Epithelial cell of prostate (primary cell): Measurements from ENCODE around the gene TSHZ2.

ENCODE experiments used
- DNase-seq: peaks from one replicate; pipeline ENCODE4 v3.0.0-alpha.2; 2011; ENCODE audit warnings: low read depth, low spot score
- H3K27ac ChIP-seq: fragments of 450-650 bp; 2 replicates; pipeline ENCODE4 v1.5.1; 2017; ENCODE audit warnings: mild to moderate bottlenecking

TSHZ2 gene

GRCh38 chr20:53052380-53052779 lies 80.2 kb downstream of the TSHZ2 start:
- no peak overlapping the region for H3K27ac ChIP-seq
- no peak for DNase-seq

GRCh38 chr20:53053595-53053994 lies 81.4 kb downstream of the TSHZ2 start:
- H3K27ac ChIP-seq, result no peak overlapping the region
- DNase-seq, result no peak

- H3K27ac ChIP-seq, result no peak overlapping the region
- DNase-seq, result no peak
Measured at GRCh38 chr20:53055367-53056067, 83.4 kb downstream of the TSHZ2 start.

GRCh38 chr20:53057579-53057978 lies 85.4 kb downstream of the TSHZ2 start:
- DNase-seq, result no peak
- H3K27ac ChIP-seq, result no peak overlapping the region

DNA sequence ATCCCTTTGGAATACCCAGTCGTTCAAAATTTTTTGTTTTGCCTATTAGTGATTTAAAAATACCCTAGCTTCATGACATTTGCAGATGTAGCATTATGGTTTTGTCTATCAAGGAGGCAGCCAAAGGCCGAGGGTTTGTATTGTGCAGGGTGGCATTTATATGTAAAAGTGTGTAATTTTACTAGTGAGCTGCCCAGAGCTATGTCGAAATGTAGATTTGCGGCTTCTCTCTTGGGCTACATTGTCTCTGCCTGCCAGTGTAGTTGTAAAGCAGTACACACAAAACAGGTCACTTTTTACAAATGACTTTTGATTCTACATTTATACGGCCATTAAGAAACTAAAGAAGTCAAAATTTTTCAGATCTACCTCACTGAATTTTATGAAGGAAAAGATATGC lies 87.7 kb downstream of the TSHZ2 start:
- no peak overlapping the region for H3K27ac ChIP-seq
- DNase-seq, result no peak

DNA sequence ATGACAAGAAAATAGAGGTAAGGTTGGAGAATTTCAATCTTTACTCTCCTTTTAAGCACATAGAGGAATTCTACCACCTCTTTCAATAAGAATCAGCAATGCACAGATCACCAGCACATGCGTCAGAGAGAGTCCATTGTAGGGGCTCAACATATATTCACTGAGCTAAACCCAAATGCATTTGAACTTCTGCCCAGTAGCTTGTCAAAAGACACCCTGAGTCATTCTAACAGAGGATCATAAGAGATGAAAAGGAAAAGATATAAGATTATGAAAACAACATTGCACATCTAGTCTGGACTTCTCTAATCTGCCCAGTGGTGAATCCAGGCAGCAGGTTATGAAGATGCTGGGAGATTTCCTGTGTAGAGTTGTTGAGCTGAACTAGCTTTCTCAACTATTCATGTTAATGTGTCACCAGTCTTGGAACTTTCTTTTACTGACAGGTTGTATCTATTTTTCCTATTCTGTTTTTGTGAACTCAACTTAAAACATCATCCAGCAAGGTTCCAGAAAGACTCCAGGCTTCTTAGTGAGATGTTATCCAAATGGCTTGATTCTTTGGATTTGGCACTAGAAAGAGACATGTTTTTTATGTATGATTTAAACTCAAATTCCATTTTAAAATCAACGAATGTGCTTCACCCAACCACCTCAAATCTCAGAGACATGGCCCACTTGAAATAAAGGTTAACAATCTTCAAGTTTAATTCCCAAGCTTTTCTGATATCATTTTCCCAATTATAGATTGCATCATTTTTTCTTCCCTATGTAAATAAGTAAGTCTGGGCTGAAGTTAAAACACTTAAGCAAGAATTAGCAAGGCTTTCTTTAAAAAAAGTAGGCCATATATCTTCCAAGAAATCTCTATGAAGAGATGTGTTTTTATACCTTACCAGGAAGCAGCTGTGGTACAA lies 89.3 kb downstream of the TSHZ2 start:
- no peak for DNase-seq

DNA sequence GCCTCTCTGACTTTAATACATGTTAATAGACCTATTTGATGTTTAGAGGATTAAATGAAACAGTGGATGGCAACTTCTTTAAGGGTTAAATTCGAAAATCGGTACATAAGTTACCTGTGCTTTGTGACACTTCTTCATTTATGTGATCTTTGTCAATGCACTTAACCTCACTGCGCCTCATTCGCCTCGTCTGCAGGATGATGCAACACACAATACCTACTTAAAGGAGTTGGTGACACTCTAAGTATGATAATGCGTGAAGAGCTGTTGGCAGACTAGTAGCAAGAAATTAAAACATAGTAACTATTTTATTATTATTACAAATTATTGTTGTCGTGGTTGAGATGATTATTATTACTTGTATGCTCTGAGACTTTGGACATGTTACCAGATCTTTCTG lies 92.8 kb downstream of the TSHZ2 start:
- H3K27ac ChIP-seq, result no peak overlapping the region
- no peak for DNase-seq

More for the DNA sequence above, 89.3 kb downstream of the TSHZ2 start:
- no peak overlapping the region for H3K27ac ChIP-seq

- DNase-seq, result no peak
- H3K27ac ChIP-seq, result no peak overlapping the region
Measured at GRCh38 chr20:53068241-53068640, 96.1 kb downstream of the TSHZ2 start.

DNA sequence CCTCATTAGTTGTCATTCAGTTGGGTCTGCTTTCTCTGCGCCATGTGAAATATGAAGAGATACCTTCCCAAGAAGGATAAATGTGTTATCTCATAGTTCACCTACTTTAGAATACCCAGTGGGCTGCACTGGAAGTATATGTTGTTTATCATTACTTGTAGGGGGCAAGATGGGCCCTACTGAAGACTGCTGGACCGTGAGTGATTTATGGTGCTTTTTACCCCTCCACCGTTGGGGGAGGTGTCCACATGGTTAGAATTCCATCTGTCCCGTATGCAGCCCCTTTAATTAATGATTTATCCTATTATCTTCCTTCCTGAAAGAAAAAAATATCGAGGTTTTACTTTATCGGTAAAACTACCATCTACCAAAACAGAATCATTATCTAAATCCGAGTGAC lies 97.0 kb downstream of the TSHZ2 start:
- H3K27ac ChIP-seq, result no peak overlapping the region
- no peak for DNase-seq

- H3K27ac ChIP-seq, result no peak overlapping the region
- DNase-seq, result no peak
Measured at GRCh38 chr20:53070224-53070623, 98.1 kb downstream of the TSHZ2 start.

DNA sequence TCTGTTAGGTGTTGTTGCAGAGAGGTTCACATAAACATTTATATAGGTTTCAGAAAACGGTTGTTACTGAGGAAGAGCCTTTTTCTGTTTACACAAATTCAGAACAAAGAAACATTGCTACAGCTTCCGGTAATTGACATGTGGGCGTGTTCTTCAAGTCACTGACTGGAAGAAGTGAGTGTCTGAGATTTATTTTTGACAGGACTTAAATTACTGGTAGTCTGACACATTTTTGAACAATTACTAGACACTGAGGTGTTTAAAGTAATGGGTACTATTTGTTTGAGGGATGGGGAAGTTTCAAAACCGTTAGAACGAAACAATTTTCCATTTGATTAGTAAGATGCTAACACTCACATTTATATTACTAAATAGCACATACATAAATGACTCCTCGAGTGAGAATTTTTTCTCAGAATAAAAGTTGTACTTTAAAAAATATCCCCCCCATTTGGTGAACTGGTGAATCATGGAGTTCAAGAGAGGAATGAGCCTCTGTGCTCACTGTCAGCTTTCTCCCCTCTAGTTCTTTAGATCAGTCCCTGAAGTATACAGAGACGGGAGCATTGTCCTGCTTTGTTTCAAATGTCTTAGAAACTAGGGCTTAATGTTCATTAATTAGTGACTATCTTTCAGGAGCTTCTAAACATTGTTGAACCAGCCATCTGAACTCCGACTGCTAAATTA lies 98.7 kb downstream of the TSHZ2 start:
- DNase-seq, result no peak
- no peak overlapping the region for H3K27ac ChIP-seq

GRCh38 chr20:53071833-53072232 lies 99.7 kb downstream of the TSHZ2 start:
- DNase-seq, result no peak

DNA sequence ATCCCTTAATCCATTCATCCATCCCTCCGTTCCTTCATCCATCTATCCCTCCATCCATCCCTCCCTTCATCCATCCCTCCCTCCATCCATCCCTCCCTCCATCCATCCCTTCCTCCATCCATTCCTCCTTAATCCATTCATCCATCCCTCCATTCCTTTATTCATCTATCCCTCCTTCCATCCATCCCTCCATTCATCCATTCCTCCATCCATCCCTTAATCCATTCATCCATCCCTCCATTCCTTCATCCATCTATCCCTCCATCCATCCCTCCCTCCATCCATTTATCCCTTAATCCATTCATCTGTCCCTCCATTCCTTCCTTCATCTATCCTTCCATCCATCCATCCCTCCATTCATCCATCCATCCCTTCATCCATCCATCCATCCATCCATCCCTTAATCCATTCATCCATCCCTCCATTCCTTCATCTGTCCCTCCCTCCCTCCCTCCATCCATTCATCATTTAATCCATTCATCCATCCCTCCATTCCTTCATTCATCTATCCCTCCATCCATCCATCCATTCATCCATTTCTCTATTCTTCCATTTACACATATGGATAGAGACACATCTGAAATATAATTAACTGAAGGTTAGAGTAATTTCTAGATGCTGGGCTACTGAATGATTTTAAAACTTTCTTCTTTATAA lies 100.9 kb downstream of the TSHZ2 start:
- no peak for DNase-seq
- no peak overlapping the region for H3K27ac ChIP-seq

More at GRCh38 chr20:53071833-53072232, 99.7 kb downstream of the TSHZ2 start:
- no peak overlapping the region for H3K27ac ChIP-seq

- DNase-seq, result no peak
- no peak overlapping the region for H3K27ac ChIP-seq
Measured at GRCh38 chr20:53073636-53074415, 101.7 kb downstream of the TSHZ2 start.

GRCh38 chr20:53074811-53075314 lies 102.7 kb downstream of the TSHZ2 start:
- no peak overlapping the region for H3K27ac ChIP-seq
- peak; percentile 45 for DNase-seq

GRCh38 chr20:53076668-53077067 lies 104.5 kb downstream of the TSHZ2 start:
- H3K27ac ChIP-seq, result no peak overlapping the region

DNA sequence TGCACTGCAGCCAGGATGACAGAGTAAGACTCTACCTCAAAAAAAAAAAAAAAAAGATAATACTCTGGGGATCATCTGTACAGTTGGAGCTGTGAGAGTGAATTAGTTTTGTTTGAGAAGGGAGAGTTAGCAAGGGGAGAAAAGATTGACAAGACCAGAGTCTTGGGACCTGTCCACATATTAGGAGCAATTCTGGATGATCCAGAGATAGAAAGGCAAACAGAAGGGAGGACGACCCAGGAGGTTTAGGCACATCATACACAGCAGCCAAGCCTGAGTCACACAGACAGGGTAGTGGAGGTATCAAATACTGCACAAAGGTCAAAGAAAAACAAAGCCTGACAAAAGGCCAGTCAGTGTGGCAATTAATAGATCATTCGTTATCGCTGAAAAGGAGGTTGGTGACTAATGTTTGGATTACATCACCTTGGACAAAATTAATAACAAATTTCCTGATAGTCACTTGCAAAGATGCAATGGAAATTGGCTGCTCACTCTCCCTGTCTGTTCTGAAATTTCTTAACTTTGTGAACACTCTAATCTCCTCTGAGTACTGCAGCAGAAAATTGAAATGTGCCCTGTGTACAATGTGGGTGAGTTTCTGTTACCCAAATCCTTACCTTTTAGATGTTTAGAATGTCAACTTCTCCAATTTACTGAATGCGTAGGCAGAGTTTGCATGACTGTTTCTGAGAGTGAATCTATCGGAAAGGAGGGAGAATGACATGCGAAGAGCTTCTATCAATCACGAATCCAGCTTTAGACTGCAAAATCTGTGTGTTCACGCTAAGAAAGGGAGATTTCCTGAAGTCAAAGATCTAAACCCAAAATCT lies 105.4 kb downstream of the TSHZ2 start:
- H3K27ac ChIP-seq, result peak overlapping the region; percentile 4
- peak; percentile 22 for DNase-seq

More at GRCh38 chr20:53076668-53077067, 104.5 kb downstream of the TSHZ2 start:
- no peak for DNase-seq

- no peak for DNase-seq
- no peak overlapping the region for H3K27ac ChIP-seq
Measured at GRCh38 chr20:53078761-53079160, 106.6 kb downstream of the TSHZ2 start.
